Prostate gland (tissue), 2 donors: ENCODE data around the gene UQCR11.

ENCODE experiments used
- POLR2AphosphoS5 ChIP-seq: sonication (generic); formaldehyde crosslinking; IDR thresholded peaks from one replicate; pipeline ENCODE4 v1.6.1; 2017; ENCODE audit warnings: antibody characterized with exemption
- TF ChIP-seq, protein P1 (sequence below), 4 experiments: fragments of 200-600 bp in 2 of 4; fragments of 450-650 bp in 2 of 4; sonication (generic) in 2 of 4; IDR thresholded peaks; 1 replicate in 3 of 4; 2 replicates in 1 of 4; pipeline ENCODE4 v1.5.1; 2016 to 2019; ENCODE audit warnings: antibody characterized with exemption in 4 of 4, mild to moderate bottlenecking in 2 of 4, moderate library complexity in 2 of 4

DNA sequence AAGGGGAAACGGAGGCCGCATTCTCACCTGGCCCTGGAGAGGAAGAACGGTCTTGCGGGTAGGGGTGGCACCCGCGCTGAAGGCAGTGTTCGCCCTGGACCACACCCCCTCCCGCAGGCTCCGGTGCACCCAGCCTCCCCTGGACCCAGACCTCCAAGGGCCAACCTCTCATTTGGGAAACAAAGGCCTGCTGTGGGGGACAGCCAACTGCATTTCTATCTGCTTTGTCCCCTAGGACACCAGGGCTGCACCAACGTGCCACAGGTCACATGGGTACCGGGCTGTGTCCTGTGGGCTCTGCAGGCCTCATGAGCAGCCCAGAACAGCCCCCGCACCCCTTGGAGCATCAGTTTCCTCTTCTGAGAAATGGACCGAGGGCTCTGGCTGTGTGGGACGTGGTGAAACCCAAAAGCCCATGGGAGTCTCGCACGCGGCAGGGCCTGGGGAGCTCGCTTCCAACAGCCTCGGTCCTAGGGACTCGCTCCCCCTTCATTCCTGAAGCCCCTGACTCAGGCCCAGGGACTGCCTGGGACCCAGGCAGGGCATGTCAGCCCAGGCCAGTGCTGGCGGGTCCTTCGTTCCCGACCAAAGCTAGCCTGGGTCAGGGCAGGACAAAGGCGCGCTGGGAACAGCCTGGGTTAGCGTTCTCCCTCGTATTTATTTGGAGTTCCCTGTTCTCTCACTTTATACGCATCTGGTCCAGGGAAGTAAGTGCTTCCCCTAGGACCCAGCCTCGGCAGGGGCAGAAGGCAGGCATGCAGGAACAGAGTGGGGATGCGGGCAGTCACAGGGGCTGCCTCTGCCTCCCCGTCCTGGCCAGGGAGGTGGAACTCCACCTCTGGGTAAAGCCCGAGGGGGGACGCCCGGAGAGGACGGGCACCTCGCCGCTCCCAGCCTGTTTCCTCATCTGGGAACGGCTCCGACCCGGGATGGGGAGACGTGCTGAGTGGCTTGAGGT, 42.5 kb upstream of the UQCR11 start:
- TF ChIP-seq, protein P1, sequence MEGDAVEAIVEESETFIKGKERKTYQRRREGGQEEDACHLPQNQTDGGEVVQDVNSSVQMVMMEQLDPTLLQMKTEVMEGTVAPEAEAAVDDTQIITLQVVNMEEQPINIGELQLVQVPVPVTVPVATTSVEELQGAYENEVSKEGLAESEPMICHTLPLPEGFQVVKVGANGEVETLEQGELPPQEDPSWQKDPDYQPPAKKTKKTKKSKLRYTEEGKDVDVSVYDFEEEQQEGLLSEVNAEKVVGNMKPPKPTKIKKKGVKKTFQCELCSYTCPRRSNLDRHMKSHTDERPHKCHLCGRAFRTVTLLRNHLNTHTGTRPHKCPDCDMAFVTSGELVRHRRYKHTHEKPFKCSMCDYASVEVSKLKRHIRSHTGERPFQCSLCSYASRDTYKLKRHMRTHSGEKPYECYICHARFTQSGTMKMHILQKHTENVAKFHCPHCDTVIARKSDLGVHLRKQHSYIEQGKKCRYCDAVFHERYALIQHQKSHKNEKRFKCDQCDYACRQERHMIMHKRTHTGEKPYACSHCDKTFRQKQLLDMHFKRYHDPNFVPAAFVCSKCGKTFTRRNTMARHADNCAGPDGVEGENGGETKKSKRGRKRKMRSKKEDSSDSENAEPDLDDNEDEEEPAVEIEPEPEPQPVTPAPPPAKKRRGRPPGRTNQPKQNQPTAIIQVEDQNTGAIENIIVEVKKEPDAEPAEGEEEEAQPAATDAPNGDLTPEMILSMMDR (IDR thresholded peaks at IDR 0.05) = no peak
- no peak for TF ChIP-seq POLR2AphosphoS5
